Parathyroid adenoma (tissue), 2 donors: ENCODE results near the gene PITX2.

Source experiments
- H2AFZ ChIP-seq: fragments of 300-600 bp; sonication (generic); one replicate; pipeline ENCODE4 v1.7.0; 2017; ENCODE audit warnings: antibody characterized with exemption, mild to moderate bottlenecking
- H3K27ac ChIP-seq: fragments of 300-600 bp; sonication (generic); one replicate; pipeline ENCODE4 v1.7.0; 2017
- H3K27me3 ChIP-seq: fragments of 300-600 bp; sonication (generic); one replicate; pipeline ENCODE4 v1.7.0; 2017; ENCODE audit warnings: low read length; ENCODE audit not compliant: control insufficient read depth, insufficient read depth
- H3K36me3 ChIP-seq: fragments of 300-600 bp; sonication (generic); one replicate; pipeline ENCODE4 v1.7.0; 2017; ENCODE audit warnings: low read length; ENCODE audit not compliant: control insufficient read depth, insufficient read depth
- H3K4me1 ChIP-seq: fragments of 300-600 bp; sonication (generic); one replicate; pipeline ENCODE4 v1.7.0; 2017; ENCODE audit warnings: control low read depth
- H3K4me2 ChIP-seq: fragments of 300-600 bp; sonication (generic); one replicate; pipeline ENCODE4 v1.7.0; 2017; ENCODE audit warnings: low read length
- H3K4me3 ChIP-seq: fragments of 300-600 bp; sonication (generic); one replicate; pipeline ENCODE4 v1.7.0; 2017; ENCODE audit warnings: low read depth, low read length
- H3K79me2 ChIP-seq: fragments of 300-600 bp; sonication (generic); one replicate; pipeline ENCODE4 v1.7.0; 2017; ENCODE audit warnings: control low read depth
- H3K9ac ChIP-seq: fragments of 300-600 bp; sonication (generic); one replicate; pipeline ENCODE4 v1.7.0; 2017; ENCODE audit warnings: mild to moderate bottlenecking
- H3K9me3 ChIP-seq: fragments of 300-600 bp; sonication (generic); one replicate; pipeline ENCODE4 v1.7.0; 2017; ENCODE audit warnings: low read length; ENCODE audit not compliant: control insufficient read depth
- TF ChIP-seq, protein P1 (sequence below): fragments of 300-600 bp; sonication (generic); IDR thresholded peaks from one replicate; pipeline ENCODE4 v1.7.0; 2017; ENCODE audit warnings: antibody characterized with exemption, mild to moderate bottlenecking
- donor health status: primary hyperparathyroidism.

Gene PITX2

DNA sequence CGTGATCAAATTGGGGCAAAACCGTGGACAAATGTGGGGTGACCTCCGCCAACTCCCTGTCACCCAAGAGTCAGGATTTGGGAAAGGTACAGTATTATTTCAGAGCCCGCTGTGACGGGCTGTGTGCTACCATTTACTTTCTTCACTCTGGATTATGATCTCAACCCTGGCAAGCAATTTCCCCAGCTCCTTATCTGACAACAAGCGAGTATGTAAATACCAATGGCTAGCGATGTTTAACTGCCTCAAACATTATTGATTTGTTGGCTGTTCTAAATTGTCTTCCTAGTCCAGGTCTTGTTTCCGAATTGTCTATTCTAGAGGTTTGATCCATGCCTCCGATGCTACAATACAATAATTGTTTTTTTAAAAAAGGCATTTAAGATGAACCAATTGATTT lies 17.7 kb upstream of the PITX2 start:
- Histone ChIP-seq H3K4me2 (no peak overlapping the region), H3K4me1 (no peaks in the 10 kb centered on the region), H3K36me3 (no peaks in the 10 kb centered on the region), H3K9ac (no peak overlapping the region), H3K9me3 (no peaks in the 10 kb centered on the region), H3K27me3 (peaks cover 25% of the 10 kb centered on the region), H2AFZ (no peak overlapping the region), H3K27ac (no peak overlapping the region), H3K4me3 (no peak overlapping the region), H3K79me2 (no peaks in the 10 kb centered on the region)
- TF ChIP-seq, protein P1, sequence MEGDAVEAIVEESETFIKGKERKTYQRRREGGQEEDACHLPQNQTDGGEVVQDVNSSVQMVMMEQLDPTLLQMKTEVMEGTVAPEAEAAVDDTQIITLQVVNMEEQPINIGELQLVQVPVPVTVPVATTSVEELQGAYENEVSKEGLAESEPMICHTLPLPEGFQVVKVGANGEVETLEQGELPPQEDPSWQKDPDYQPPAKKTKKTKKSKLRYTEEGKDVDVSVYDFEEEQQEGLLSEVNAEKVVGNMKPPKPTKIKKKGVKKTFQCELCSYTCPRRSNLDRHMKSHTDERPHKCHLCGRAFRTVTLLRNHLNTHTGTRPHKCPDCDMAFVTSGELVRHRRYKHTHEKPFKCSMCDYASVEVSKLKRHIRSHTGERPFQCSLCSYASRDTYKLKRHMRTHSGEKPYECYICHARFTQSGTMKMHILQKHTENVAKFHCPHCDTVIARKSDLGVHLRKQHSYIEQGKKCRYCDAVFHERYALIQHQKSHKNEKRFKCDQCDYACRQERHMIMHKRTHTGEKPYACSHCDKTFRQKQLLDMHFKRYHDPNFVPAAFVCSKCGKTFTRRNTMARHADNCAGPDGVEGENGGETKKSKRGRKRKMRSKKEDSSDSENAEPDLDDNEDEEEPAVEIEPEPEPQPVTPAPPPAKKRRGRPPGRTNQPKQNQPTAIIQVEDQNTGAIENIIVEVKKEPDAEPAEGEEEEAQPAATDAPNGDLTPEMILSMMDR: no peak

DNA sequence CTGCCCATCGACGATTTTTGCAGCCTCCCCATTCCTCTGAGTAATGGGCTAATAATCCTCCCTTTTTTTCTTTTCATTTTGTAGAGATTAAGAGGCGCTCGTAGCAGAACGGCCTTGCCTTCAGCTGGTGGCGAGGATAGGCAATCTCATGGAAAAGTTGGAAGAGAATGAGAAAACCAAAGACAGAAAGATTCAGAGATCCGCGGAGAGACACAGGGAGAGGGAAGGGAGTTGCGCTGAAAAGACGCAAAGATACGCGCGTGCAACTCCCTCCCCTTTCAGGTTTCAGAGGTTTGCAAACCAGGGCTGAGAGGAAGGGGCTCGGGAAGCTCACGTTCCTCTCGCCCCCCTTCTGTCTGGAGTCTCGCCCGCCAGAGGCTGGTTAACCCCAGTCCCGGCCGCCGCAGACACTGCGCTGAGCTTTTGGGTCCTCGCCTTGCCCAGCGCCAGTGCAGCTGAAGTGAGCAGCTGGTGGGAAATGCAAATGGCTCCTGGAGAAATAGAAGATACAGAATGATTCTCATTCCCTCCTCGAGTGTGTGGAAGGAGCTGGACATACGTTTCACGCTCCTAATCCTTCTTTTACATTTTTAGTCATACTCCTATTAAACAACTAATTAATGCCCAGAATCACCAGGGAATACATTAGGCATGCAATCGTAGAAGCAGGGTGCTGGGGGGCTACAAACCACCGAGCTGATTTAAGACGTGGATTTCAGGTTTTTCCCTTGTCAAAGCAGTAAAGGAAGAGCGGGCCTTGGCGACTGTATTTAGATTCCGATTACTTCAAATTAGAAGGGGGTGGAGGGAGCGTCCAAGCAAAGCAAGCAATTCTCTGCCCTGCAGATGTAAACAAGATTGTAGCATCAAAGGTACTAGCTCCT lies 16.6 kb upstream of the PITX2 start:
- Histone ChIP-seq H2AFZ (no peak overlapping the region), H3K9me3 (no peaks in the 10 kb centered on the region), H3K79me2 (no peaks in the 10 kb centered on the region), H3K36me3 (no peaks in the 10 kb centered on the region), H3K4me2 (no peak overlapping the region), H3K9ac (no peak overlapping the region), H3K27me3 (peaks cover 25% of the 10 kb centered on the region), H3K4me1 (no peaks in the 10 kb centered on the region), H3K4me3 (no peak overlapping the region), H3K27ac (no peak overlapping the region)
- TF ChIP-seq, protein P1: no peak

DNA sequence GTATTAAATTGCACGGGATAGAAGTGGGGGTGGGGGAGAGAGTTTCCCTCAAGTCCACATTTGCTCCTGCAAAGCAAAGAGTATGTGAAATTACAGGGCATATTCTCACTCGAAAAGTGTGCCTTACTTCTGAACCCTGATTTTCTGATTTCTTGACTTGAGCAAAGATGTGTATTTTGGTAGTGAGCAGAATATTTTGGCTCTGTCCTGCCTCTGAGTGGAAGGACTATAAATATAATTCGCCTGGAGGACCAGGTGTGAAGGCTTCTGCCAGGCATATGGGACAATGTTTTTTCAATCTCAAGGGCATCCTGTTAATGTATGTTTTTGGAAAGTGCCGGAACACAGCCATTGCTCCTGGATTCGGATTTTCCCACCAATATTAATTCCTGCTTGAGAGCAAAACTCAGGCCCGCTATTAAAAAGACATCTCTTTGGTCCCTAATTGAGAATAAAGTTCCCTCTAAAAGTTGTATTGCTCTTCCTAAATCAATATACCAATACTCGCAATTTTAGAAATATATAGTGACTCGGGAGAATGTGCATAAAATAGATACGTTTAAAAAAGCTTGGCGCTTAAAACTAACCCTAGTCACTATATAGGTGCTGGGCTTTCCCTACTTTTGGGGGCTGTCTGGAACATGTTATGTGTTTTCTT lies 15.3 kb upstream of the PITX2 start:
- H3K79me2 ChIP-seq: no peaks in the 10 kb centered on the region
- no peak overlapping the region for H2AFZ ChIP-seq
- no peak overlapping the region for H3K27ac ChIP-seq
- no peak overlapping the region for H3K4me3 ChIP-seq
- no peaks in the 10 kb centered on the region for H3K36me3 ChIP-seq
- H3K27me3 ChIP-seq: peaks cover 30% of the 10 kb centered on the region
- no peaks in the 10 kb centered on the region for H3K4me1 ChIP-seq
- no peak overlapping the region for H3K4me2 ChIP-seq
- no peaks in the 10 kb centered on the region for H3K9me3 ChIP-seq
- TF ChIP-seq, protein P1: no peak
- H3K9ac ChIP-seq: no peak overlapping the region

DNA sequence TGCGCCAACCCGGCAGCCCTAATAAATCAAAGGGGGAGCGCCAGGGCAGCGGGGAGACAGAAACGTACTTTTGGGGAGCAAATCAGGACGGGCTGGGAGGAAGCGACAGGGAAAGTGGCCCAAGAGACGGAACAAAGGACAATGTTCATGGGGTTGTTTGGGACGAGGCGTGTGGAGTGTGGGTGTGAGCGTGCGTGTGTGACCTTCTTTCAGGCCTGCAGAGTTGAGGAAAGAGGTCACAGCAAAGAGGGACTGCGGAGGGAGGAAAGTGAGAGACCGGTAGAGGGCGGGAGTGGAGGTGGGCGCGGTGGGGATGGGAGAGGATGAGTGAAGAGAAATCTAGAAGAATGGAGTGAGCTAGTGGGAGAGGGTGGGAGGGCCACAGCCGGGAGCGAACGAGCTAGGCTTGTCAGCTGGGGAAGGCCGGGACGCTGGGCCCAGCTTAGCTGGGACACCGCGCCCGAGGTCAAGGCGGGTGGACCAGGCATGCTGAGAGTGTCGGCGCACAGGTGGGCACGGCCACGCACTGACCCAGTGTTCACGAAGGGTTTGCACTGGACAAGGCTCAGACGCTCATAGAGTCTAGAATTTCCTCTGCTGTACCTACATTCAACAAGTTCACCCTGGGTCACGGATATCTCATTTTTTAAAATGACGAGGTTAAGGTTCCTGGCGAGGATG lies 14.7 kb upstream of the PITX2 start:
- Histone ChIP-seq H3K36me3 (no peaks in the 10 kb centered on the region), H3K79me2 (no peaks in the 10 kb centered on the region), H3K4me3 (no peak overlapping the region), H3K27me3 (peaks cover 30% of the 10 kb centered on the region), H2AFZ (no peak overlapping the region), H3K27ac (no peak overlapping the region), H3K4me2 (no peak overlapping the region), H3K9me3 (no peaks in the 10 kb centered on the region), H3K4me1 (no peaks in the 10 kb centered on the region), H3K9ac (no peak overlapping the region)
- TF ChIP-seq, protein P1: no peak
